ENCODE results near the gene MUSK. TPM values are rescaled to one million over a fixed set of nuclear protein-coding genes. Genes with fewer than 3 reads are reported as not detected.

MUSK gene
- total RNA-seq, 1 donor from 2014 or later: not detected

- TF ChIP-seq, protein P1, sequence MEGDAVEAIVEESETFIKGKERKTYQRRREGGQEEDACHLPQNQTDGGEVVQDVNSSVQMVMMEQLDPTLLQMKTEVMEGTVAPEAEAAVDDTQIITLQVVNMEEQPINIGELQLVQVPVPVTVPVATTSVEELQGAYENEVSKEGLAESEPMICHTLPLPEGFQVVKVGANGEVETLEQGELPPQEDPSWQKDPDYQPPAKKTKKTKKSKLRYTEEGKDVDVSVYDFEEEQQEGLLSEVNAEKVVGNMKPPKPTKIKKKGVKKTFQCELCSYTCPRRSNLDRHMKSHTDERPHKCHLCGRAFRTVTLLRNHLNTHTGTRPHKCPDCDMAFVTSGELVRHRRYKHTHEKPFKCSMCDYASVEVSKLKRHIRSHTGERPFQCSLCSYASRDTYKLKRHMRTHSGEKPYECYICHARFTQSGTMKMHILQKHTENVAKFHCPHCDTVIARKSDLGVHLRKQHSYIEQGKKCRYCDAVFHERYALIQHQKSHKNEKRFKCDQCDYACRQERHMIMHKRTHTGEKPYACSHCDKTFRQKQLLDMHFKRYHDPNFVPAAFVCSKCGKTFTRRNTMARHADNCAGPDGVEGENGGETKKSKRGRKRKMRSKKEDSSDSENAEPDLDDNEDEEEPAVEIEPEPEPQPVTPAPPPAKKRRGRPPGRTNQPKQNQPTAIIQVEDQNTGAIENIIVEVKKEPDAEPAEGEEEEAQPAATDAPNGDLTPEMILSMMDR (IDR thresholded peaks at IDR 0.05; ENCODE audit: insufficient read depth, low read length, poor library complexity, severe bottlenecking): no peak
- DNase-seq (ENCODE audit: low read depth): no peak
- no peaks in the 10 kb centered on the region for H3K36me3 ChIP-seq (ENCODE audit: control insufficient read depth, insufficient read depth, low read length)
- H3K27me3 ChIP-seq (ENCODE audit: control insufficient read depth, insufficient read depth, low read length): no peaks in the 10 kb centered on the region
- H3K4me3 ChIP-seq (ENCODE audit: low read depth, low read length): no peak overlapping the region
These were observed 18.3 kb upstream of the MUSK start for GRCh38 chr9:110650261-110650660.

- Histone ChIP-seq H3K4me3 (ENCODE audit: low read depth, low read length) (no peak overlapping the region), H3K36me3 (ENCODE audit: control insufficient read depth, insufficient read depth, low read length) (no peaks in the 10 kb centered on the region), H3K27me3 (ENCODE audit: control insufficient read depth, insufficient read depth, low read length) (no peaks in the 10 kb centered on the region)
- TF ChIP-seq, protein P1 (IDR thresholded peaks at IDR 0.05; ENCODE audit: insufficient read depth, low read length, poor library complexity, severe bottlenecking): no peak
- DNase-seq (ENCODE audit: low read depth): no peak
These were observed 17.6 kb upstream of the MUSK start for GRCh38 chr9:110650991-110651411.

DNA sequence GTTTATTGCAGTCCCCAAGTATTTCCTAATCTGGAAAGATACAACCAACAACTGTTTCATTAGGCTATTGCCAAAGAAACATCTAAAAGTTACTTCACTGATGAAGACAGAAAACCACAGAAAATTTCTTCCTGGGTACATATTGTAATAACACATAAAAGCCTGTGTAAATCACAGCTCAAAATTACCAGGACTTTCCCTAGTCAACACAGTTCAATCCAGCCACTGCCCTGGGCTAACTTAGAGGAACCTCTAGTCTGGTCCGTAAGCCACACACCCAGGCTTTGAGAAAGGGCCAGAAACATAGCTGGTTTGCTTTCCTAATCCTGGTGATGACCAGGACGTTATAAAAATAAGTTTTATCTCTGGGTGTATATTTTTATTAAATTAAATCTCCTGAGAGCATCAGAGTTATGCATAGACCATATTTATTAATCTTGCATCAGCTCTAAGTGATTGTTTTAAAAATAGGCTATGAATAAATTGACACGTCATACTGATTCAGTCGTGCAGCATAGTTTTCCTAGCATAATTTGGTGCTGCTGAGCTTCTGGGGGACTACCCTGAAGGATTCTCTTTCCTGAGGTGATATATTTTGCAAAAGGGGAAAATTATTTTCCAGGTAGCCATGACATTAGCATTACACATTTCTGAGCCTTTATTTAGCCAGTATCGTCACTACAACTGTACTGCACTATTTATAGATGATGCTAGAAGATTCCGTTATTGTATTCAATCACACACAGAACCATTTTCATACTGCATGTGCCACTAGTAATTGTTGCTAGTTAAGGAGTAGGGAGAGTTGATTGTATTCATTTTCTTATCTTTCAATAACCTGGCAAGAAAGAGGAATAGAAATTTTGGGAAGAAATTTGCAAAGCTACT is 12.6 kb upstream of the MUSK start:
- TF ChIP-seq, protein P1 (IDR thresholded peaks at IDR 0.05; ENCODE audit: insufficient read depth, low read length, poor library complexity, severe bottlenecking): no peak
- no peak for DNase-seq (ENCODE audit: low read depth)
- Histone ChIP-seq H3K27me3 (ENCODE audit: control insufficient read depth, insufficient read depth, low read length) (no peaks in the 10 kb centered on the region), H3K36me3 (ENCODE audit: control insufficient read depth, insufficient read depth, low read length) (no peaks in the 10 kb centered on the region), H3K4me3 (ENCODE audit: low read depth, low read length) (no peak overlapping the region)

DNA sequence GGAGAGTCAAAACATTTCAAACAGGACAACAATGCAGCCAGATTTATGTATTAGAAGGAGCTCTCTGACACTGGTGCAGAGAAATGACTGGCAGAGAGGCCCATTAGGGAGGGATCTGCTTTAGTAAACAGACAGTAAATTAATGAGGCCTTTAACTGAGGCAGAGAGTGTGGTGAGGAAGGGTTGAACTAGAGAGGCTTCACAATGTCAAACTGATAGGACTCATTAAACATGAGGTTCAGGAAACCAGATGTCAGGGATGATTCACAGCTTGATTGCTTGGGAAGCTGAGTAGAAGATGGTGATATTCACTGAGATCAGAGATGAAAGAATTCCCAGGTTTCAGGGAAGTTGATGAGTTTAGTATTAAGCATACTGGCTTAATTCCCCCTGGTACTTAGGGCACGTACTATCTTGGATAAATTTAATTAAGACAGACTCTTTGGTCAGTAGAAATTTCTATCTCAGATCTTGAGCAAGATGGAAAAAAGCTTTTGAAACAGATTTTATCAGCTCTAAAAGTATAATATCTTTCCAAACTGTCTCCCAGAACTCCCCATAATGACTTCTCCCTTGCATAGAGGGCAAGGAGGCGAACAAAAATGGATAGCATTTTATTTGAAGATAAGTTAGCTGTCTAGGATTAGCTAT is 8.6 kb upstream of the MUSK start:
- TF ChIP-seq, protein P1 (IDR thresholded peaks at IDR 0.05; ENCODE audit: insufficient read depth, low read length, poor library complexity, severe bottlenecking): no peak

GRCh38 chr9:110669433-110669832 is 842 bp downstream of the MUSK start:
- DNase-seq (ENCODE audit: low read depth): peak; percentile 5
- Histone ChIP-seq H3K27me3 (ENCODE audit: control insufficient read depth, insufficient read depth, low read length) (no peaks in the 10 kb centered on the region), H3K36me3 (ENCODE audit: control insufficient read depth, insufficient read depth, low read length) (no peaks in the 10 kb centered on the region), H3K4me3 (ENCODE audit: low read depth, low read length) (no peak overlapping the region)
- TF ChIP-seq, protein P1 (IDR thresholded peaks at IDR 0.05; ENCODE audit: insufficient read depth, low read length, poor library complexity, severe bottlenecking): no peak

More for the DNA sequence above, 8.6 kb upstream of the MUSK start:
- Histone ChIP-seq H3K27me3 (ENCODE audit: control insufficient read depth, insufficient read depth, low read length) (no peaks in the 10 kb centered on the region), H3K36me3 (ENCODE audit: control insufficient read depth, insufficient read depth, low read length) (no peaks in the 10 kb centered on the region), H3K4me3 (ENCODE audit: low read depth, low read length) (no peak overlapping the region)
- DNase-seq (ENCODE audit: low read depth): peak; percentile 67

All from kidney epithelial cell (primary cell).